ENCODE data around the gene NKAIN1. TPM values are rescaled to one million over a fixed set of nuclear protein-coding genes. Genes with fewer than 3 reads are reported as not detected.

The NKAIN1 gene
- polyA plus RNA-seq, 2 of the 4 experiments (the other 2 are of a cell fraction), result 0.74 to 0.80 TPM

DNA sequence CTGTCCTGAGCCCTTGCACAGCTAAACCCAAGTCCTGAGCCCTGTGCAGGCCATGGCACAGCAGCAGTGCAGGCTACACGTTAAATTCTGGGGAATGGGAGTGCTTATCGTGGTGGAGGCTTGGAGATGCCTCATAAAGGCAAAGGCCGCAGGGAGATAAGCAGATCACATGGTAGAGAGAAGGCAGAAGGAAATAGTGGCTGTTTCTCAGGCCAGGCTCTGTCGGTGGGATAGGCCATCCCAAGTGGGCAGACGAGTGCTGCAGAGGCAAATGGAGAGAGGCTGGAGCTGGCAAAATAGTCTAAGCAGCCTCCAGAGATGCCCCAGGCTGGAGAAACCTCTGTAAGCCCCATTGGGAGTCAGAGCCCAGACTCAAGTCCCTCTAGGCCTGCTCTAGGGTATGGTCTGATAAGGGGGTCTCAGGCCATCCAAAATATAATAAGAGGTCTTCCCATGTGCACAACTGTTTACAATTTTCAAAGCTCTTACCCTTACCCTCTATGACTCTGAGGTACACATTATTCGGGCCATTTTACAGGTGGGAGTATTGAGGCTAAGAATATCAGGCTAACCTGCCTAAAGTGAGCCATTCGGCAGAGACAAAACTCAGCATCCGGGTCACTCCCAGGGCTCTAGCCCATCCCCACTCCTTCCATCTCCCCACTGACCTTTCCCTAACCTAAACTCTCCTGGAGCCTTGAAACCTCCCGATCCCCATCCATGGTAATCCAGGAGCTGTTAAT is 79.6 kb downstream of the NKAIN1 start:
- Histone ChIP-seq H3K9me3 (no peaks in the 10 kb centered on the region), H3K27ac (no peak overlapping the region), H3K4me3 (no peak overlapping the region), H3K4me1 (peaks cover 9% of the 10 kb centered on the region; the same call in 1 of the 3 replicates), H3K4me2 (no peak overlapping the region)
- 74% methylated on average over 9 of the region's 9 CpGs for WGBS (ENCODE audit: missing lambda C conversion rate)
- ATAC-seq (no peak), FAIRE-seq (no peak), DNase-seq (ENCODE audit: low read depth in 1 of 2, low spot score in 1 of 2) (no peak)
- ChIA-PET CTCF (interaction anchor here (1.0 to 18.5 kb wide), 5 partner anchors 8 to 249 kb away, joined by 4 to 201 read pairs (median 5); no protein-coding TSS in a partner anchor), POLR2A (no interaction called here)
- TF ChIP-seq FOXS1 (CRISPR knock-in tag; IDR thresholded peaks at IDR 0.05) (no peak), HOXA7 (CRISPR knock-in tag; IDR thresholded peaks at IDR 0.05) (no peak), HOXB5 (CRISPR knock-in tag; IDR thresholded peaks at IDR 0.05) (no peak), MAFK (IDR thresholded peaks at IDR 0.05; ENCODE audit: partially characterized antibody) (no peak), MAZ (IDR thresholded peaks at IDR 0.05; ENCODE audit: borderline replicate concordance, low read depth, low read length) (no peak), RFX5 (IDR thresholded peaks at IDR 0.05) (no peak), CHD2 (IDR thresholded peaks at IDR 0.05; ENCODE audit: low read length, partially characterized antibody) (no peak)
- TF ChIP-seq, protein P1, sequence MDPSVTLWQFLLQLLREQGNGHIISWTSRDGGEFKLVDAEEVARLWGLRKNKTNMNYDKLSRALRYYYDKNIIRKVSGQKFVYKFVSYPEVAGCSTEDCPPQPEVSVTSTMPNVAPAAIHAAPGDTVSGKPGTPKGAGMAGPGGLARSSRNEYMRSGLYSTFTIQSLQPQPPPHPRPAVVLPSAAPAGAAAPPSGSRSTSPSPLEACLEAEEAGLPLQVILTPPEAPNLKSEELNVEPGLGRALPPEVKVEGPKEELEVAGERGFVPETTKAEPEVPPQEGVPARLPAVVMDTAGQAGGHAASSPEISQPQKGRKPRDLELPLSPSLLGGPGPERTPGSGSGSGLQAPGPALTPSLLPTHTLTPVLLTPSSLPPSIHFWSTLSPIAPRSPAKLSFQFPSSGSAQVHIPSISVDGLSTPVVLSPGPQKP (IDR thresholded peaks at IDR 0.05; ENCODE audit: low read depth, low read length), result no peak

DNA sequence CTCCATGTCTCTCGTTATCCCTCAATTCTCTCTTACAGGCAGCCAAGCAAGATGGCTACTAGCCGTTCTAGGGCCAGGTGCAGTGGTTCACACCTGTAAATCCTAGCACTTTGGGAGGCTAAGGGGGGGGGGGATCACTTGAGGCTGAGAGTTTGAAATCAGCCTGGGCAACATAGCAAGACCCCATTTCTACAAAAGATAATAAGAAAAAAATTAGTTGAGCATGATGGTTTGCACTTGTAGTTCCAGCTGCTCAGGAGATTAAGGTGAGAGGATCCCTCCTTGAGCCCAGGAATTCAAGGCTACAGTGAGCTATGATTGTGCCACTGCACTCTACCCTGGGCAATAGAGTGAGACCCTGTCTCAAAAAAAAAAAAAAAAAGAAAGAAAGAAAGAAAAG is 80.4 kb downstream of the NKAIN1 start:
- TF ChIP-seq RNF2 (IDR thresholded peaks at IDR 0.05; ENCODE audit: borderline replicate concordance, low read depth) (no peak), MAZ (IDR thresholded peaks at IDR 0.05; ENCODE audit: borderline replicate concordance, low read depth, low read length) (no peak), CBX8 (IDR thresholded peaks at IDR 0.05) (no peak), RAD21 (conservative IDR thresholded peaks at IDR 0.05 in 1 of 2, IDR thresholded peaks at IDR 0.05 in 1 of 2) (no peak), POLR2AphosphoS2 (conservative IDR thresholded peaks at IDR 0.05; ENCODE audit: low read length) (no peak), CHD2 (IDR thresholded peaks at IDR 0.05; ENCODE audit: low read length, partially characterized antibody) (no peak), ZC3H11A (IDR thresholded peaks at IDR 0.05) (no peak), JUN (IDR thresholded peaks at IDR 0.05) (no peak), MYC (IDR thresholded peaks at IDR 0.05; ENCODE audit: borderline replicate concordance, low read length) (no peak), HEYL (CRISPR knock-in tag; IDR thresholded peaks at IDR 0.05) (no peak)
- TF ChIP-seq, protein P2, sequence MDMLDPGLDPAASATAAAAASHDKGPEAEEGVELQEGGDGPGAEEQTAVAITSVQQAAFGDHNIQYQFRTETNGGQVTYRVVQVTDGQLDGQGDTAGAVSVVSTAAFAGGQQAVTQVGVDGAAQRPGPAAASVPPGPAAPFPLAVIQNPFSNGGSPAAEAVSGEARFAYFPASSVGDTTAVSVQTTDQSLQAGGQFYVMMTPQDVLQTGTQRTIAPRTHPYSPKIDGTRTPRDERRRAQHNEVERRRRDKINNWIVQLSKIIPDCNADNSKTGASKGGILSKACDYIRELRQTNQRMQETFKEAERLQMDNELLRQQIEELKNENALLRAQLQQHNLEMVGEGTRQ (IDR thresholded peaks at IDR 0.05), result no peak
- TF ChIP-seq, protein P3, sequence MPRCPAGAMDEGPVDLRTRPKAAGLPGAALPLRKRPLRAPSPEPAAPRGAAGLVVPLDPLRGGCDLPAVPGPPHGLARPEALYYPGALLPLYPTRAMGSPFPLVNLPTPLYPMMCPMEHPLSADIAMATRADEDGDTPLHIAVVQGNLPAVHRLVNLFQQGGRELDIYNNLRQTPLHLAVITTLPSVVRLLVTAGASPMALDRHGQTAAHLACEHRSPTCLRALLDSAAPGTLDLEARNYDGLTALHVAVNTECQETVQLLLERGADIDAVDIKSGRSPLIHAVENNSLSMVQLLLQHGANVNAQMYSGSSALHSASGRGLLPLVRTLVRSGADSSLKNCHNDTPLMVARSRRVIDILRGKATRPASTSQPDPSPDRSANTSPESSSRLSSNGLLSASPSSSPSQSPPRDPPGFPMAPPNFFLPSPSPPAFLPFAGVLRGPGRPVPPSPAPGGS (IDR thresholded peaks at IDR 0.05), result no peak
- WGBS (ENCODE audit: missing lambda C conversion rate), result 95% methylated on average over 2 of the region's 2 CpGs
- no peak for FAIRE-seq
- ChIA-PET CTCF (interaction anchor here (2.3 to 18.5 kb wide), 2 partner anchors 10 to 25 kb away, joined by 6 to 201 read pairs; no protein-coding TSS in a partner anchor), POLR2A (no interaction called here)
- ATAC-seq, result no peak
- H3K27ac ChIP-seq, result no peak overlapping the region
- no peak overlapping the region for H3K4me3 ChIP-seq
- peaks cover 11% of the 10 kb centered on the region; the same call in 1 of the 3 replicates for H3K4me1 ChIP-seq
- no peak overlapping the region for H3K4me2 ChIP-seq
- no peak for DNase-seq (ENCODE audit: low read depth in 1 of 2, low spot score in 1 of 2)
- no peaks in the 10 kb centered on the region for H3K9me3 ChIP-seq

Data from A549 (cell line).